ENCODE data around the gene TM7SF2.
"Not testable (repeated sequence)": the region's sequence is repeated elsewhere in the genome, so short reads cannot be mapped to it uniquely, and the experiment has no call there.

Gene TM7SF2

DNA sequence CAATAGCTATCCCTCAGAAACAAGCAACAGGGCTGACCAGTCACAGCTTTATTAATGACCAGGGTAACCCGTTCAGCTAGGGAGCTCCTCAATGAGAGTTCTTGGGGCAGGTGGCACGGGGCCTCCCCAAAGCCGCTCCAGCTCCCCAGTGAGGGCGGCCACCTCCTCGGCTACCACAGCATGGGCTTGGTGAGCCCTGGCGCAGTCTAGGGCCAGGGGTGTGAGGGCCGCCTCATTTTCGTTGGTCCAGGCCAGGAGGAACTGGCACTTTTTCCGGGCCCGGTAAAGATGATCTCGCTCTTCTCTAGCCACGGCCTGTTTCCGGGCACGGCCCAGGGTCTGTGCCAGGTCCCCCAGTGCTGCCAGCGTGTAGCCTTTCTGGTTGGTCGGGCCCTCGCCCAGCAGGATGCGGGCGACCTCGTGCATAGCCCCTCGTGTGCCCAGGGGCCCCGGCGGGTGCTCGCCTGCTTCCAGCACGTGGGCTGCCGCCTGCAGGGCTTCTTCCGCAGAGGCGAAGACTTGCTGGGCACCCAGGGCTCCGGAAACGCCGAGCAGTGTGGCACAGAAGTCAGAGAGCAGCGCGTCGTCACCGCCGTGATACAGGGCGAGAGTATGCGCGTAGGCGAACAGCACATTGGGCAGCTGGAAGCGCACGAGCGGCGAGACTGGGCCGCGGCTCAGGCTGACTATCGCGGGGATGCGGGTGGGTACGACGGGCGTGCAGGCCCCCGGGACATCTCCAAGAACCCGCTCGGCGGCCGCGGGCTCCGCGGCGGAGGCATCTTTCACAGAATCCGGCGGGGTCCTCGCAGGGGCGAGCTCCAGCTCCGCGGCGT is 4.9 kb downstream of the TM7SF2 start:
- DNase-seq: no peak

DNA sequence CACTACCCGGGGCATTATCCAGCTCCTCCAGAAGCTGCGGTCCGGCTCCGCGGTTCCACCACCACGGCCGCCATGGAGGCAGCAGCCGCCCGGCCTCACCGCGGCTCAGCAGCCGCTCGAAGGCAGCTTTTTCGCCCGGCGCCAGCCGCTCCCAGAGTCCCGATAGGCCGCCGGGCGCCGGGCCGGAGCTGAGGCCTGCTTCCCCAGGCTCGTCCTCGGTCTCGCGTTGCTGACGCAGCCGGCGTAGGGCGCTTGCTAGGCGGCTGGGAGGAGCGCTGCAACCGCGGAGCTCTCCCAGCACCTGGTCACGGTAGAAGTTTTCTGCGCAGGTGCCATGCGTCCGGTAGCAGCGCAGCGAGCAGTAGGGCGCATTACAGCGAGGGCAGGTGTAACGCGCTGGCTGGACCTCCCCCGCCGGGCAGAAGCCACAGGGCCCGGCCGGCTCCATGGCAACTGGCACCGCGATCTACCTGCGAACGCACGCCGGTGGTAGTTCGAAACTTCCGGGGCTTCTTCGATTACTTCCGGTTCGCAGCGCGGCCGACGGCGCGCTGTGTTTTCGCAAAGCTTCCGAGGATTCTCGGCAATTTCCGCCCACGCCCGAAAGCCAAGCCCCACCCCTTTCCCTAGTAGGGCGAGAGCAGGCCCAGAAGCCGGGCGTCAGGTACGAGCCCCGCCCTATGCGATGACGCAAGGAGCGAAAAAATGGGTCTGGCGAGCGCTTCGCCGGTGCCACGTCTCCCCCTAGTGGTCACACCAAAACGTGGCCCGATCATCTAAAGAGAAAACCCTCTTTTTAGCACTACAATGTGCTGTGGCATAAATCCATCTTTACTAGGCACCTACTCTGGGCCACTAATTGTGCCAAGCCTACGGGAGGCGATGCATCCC is 5.8 kb downstream of the TM7SF2 start, which contains the start of gene ZNHIT2:
Gene ZNHIT2 (minus strand): TSS at position 496 of the 891 bp plus-strand sequence. CDS start 48 bp downstream, at position 448.
- DNase-seq: peak; percentile 96

GRCh38 chr11:65118097-65118837 is 6.6 kb downstream of the TM7SF2 start:
- DNase-seq: no peak

DNA sequence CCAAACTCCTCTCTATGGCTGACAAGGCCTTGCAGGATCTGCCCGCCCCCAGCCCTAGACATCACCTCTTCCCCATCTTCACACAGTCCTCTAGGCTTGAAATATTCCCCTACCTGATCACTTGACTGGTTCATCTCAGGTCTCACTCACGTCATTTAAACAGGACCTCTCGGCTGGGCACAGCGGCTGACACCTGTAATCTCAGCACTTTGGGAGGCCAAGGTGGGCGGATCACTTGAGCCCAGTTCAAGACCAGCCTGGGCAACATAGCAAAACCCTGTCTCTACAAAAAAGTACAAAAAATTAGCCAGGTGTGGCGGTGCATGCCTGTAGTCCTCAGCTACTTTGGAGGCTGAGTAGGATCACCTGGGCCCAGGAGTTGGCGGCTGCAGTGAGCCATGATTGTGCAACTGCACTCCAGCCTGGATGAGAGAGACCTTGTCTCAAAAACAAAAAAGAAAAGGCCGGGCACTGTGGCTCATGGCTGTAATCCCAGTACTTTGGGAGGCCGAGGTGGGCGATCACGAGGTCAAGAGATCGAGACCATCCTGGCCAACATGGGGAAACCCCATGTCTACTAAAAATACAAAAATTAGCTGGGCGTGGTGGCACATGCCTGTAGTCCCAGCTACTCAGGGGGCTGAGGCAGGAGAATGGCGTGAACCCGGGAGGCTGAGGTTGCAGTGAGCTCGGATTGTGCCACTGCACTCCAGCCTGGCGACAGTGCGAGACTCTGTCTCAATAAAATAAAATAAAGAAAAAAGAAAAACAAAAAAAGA is 7.4 kb downstream of the TM7SF2 start:
- not testable (repeated sequence) for DNase-seq

GRCh38 chr11:65119670-65119995 is 8.0 kb downstream of the TM7SF2 start:
- DNase-seq: no peak

DNA sequence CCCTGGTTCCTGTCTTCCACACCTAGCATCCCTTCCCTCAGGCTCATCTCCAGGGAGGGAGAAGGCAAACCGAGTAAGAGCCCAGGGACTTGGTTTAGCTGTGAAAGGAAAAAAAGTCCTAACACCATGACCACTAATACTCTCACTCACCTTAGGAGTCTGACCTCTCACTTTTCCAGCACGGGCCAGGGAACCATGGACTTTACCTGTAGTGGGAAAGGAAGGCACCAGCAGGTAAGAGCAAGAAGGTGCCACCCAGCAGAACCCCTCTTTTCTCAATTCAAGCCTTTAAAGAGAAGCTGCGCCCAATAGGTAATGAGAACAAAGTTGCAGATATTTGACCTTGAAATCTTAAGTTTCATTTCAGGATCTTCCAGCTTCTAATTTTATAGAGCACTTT is 9.2 kb downstream of the TM7SF2 start:
- DNase-seq: no peak

DNA sequence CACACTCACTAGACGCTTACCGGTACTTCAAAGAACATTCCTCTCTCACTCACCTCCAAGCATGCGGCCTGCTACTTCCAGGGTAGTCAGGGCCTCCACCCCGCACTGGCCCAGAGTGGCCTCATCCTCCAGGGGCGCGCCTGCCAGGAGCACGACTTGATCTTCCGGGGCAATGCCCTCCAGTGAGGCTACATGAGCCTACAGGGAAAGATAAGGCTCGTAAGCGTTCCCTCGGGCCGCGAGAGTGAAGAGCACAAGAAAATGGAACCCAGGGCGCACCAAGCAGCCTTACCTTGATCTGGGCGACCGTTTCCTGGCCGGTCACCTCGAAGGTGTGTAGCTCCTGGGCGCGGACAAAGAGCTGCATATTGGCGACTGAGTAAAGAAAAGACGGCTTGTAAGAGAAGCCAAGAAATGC is 9.8 kb downstream of the TM7SF2 start:
- no peak for DNase-seq

GRCh38 chr11:65121865-65122696 is 10.4 kb downstream of the TM7SF2 start, which contains the start of the genes FAU and MRPL49:
Gene FAU (minus strand): TSS chr11:65122134. CDS start chr11:65121813, 321 bp downstream.
Gene MRPL49 (plus strand): TSS chr11:65122321. CDS start chr11:65122347, 26 bp downstream.
- peak; percentile 96 for DNase-seq

- no peak for DNase-seq
Observed at GRCh38 chr11:65124480-65125196, 13.0 kb downstream of the TM7SF2 start.

DNA sequence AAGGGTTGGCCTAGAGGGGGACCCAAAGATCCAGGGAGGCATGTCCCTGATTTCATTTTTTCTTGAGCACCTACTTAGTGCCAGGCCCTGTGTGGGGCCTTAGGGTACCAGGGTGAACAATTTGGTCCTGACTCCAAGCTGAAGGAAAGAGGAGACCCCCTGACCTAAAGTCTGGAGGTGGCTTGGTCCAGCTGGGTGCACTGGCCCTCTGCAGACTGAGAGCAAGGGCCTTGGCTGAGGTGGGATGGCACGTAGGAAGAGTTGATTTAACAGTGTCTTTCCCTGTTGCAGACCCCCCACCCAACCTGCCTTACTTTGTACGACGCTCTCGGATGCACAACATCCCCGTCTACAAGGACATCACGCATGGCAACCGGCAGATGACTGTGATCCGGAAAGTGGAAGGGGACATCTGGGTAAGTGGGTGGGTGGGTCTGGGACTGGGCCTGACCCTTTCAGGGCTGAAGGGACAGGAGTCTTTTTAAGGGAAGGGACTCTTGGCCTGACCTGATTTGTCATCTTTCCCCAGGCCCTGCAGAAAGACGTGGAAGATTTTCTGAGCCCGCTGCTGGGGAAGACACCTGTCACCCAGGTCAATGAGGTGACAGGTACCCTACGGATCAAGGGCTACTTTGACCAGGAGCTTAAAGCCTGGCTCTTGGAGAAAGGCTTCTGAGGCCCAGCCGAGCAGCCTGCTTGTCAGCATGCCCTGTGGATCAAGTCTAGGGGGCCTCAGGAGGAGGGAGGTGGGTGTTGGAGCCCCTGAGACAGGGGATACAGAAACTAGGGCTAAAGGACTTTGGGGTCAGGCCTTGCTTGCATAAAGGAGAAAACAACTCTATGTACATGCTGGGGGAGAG is 13.8 kb downstream of the TM7SF2 start:
- DNase-seq: no peak

- DNase-seq: no peak
Observed at GRCh38 chr11:65126624-65127274, 15.1 kb downstream of the TM7SF2 start.

DNA sequence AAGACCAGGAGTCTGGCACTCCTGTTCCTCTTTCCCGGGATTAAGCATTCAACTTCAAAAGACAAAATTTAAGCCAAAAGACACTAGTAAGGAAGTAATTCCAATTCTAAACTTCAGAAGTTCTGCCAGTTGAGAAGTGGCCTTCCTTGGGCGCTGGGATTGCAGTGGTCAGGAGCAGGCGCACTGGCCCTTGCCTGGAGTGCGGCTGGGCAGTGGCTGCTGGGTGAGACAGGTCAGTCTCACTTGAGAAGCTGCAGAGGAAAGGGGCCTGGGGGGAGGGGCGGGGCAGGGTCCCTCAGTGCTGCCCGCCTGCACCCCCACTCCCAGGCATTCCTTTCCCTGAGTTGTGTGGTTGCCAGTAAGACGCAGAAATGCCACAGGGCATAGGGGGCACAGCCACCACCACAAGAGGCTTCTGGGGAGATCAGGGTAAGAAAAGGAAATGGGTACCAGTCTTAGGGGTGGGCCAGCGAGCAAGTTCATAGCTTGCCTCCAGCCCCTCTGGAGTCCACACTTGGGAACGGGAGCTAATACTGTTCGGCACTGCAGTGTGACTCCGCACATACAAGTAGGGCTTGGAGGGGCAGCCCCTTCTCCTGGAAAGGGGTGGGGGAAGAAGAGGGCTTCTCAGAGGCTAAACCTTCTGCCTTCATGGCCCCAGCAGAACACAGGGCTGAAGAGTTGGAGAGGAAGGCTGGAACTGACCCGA is 16.0 kb downstream of the TM7SF2 start:
- DNase-seq: no peak

GRCh38 chr11:65128182-65129145 is 16.8 kb downstream of the TM7SF2 start:
- no peak for DNase-seq

DNA sequence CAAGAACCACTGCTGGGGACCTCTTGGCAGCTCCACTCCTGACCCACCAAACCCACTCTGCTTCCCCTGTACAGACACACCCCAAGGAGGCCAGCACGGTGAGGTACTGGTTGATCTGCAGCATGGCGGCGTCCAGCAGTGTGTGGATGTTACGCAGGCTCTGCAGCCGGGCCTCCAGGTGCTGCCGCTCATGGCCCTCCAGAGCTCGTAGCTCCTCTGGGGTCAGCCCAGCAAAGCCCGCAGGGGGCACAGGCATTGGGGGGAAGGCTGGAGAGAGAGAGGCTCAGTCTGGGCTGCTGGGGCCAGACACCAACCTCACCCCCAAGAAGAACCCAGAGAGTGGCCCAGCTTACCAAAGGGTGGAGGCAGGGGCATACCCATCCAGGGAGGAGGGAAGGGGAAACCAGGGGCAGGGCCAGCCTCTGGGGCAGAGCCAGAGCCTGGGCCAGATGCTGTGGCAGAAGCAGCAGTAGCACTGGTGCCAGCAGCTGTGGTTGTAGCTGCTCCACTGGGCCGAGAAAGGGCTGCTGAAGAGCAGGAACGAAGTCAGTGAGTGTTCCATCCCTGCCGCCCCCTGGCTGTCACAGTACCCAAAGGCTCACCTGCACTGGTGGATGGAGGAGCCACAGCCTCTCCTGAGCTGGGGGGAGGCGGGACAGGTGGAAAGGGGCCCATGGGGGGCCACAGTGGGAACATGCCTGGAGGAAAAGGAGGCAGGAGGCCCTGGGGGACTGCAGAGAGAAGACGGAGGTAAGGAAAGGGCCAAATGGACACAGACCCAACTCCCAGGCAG is 18.2 kb downstream of the TM7SF2 start:
- DNase-seq: no peak

DNA sequence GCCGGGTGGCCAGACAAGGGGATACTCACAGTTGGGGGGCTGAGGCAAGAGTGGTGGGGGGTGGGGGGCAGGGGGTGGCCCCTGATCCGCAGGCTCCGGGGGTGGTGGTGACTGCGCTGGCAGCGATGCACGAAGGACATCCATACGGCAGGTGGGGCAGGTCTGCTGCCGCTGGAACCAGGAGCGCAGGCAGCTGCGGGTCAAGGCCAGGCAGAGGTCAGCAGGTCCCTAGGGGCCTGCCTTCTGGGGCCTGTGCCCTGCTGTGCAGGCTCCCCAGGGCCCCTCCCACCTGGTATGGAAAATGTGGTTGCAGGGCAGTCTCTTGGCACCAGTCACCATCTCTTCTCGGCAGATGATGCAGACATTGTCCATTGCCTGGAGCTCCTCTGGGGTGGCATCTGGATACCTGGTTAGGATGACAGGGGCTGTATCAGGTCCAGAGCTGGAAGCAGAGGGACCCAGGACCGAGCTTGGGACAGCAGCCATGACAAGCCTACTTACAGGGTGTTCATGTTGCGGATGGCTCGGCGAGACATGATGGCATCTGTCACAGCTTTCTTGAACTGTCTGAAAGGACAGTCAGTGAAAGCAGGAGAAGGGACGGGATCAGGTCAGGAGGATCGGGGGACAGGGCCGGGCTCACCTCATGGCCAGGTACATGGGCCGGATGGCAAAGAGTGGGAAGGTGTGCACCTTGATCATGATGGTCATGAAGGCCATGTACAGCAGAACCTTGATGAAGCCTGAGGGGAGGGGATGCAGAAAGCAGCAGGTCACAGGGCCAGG is 19.2 kb downstream of the TM7SF2 start:
- DNase-seq: no peak
